ENCODE data around the gene SORCS3.

DNA sequence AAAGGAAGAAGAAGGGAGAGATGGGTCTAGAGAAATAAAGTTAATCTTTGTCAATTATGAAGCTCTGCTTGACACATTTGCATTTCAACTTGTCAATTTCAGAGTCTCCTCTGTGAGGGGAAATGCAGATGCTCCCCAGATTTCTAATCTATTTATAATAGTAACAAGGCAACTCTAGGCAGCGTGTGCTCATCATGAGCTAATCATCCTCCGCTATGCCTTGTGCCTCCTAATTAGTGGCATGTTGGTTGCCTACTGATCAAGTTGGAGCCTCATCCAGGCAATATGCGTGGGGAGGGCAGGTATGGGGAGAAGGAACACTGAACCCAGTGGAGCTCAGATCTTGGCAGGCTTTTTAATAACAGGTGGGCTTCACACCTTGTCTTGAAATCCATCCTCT lies 628.6 kb downstream of the SORCS3 start:
- TF ChIP-seq, protein P1, sequence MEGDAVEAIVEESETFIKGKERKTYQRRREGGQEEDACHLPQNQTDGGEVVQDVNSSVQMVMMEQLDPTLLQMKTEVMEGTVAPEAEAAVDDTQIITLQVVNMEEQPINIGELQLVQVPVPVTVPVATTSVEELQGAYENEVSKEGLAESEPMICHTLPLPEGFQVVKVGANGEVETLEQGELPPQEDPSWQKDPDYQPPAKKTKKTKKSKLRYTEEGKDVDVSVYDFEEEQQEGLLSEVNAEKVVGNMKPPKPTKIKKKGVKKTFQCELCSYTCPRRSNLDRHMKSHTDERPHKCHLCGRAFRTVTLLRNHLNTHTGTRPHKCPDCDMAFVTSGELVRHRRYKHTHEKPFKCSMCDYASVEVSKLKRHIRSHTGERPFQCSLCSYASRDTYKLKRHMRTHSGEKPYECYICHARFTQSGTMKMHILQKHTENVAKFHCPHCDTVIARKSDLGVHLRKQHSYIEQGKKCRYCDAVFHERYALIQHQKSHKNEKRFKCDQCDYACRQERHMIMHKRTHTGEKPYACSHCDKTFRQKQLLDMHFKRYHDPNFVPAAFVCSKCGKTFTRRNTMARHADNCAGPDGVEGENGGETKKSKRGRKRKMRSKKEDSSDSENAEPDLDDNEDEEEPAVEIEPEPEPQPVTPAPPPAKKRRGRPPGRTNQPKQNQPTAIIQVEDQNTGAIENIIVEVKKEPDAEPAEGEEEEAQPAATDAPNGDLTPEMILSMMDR (IDR thresholded peaks at IDR 0.05; ENCODE audit: insufficient read depth, low read length) = no peak
- TF ChIP-seq POLR2AphosphoS5 (IDR thresholded peaks at IDR 0.05; ENCODE audit: low read depth) (no peak), SPI1 (IDR thresholded peaks at IDR 0.05; ENCODE audit: borderline replicate concordance, low read depth) (no peak), GABPA (IDR thresholded peaks at IDR 0.05; ENCODE audit: low read depth) (no peak)
- TF ChIP-seq, protein P2, sequence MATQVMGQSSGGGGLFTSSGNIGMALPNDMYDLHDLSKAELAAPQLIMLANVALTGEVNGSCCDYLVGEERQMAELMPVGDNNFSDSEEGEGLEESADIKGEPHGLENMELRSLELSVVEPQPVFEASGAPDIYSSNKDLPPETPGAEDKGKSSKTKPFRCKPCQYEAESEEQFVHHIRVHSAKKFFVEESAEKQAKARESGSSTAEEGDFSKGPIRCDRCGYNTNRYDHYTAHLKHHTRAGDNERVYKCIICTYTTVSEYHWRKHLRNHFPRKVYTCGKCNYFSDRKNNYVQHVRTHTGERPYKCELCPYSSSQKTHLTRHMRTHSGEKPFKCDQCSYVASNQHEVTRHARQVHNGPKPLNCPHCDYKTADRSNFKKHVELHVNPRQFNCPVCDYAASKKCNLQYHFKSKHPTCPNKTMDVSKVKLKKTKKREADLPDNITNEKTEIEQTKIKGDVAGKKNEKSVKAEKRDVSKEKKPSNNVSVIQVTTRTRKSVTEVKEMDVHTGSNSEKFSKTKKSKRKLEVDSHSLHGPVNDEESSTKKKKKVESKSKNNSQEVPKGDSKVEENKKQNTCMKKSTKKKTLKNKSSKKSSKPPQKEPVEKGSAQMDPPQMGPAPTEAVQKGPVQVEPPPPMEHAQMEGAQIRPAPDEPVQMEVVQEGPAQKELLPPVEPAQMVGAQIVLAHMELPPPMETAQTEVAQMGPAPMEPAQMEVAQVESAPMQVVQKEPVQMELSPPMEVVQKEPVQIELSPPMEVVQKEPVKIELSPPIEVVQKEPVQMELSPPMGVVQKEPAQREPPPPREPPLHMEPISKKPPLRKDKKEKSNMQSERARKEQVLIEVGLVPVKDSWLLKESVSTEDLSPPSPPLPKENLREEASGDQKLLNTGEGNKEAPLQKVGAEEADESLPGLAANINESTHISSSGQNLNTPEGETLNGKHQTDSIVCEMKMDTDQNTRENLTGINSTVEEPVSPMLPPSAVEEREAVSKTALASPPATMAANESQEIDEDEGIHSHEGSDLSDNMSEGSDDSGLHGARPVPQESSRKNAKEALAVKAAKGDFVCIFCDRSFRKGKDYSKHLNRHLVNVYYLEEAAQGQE (IDR thresholded peaks at IDR 0.05; ENCODE audit: insufficient replicate concordance, low read depth) = no peak

All from HL-60 (cell line).